ENCODE results near the gene SLC7A6OS.

DNA sequence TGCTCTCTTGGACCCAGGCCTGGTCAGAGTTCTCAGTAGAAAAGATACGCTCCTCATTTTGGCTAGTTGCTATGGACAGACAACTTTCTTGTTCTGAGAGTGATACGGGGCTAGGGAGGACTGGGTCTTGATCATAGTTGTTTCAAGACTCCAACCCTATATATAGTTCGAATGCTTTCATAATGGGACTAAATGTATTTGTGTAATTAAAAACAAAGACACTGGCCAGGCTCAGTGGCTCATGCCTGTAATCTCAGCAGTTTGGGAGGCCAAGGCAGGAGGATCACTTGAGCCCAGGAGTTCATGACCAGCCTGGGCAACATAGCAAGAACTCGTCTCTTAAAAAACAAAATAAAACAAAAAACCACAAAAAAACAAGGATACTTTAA lies 28.7 kb downstream of the SLC7A6OS start:
- TF ChIP-seq, protein P1, sequence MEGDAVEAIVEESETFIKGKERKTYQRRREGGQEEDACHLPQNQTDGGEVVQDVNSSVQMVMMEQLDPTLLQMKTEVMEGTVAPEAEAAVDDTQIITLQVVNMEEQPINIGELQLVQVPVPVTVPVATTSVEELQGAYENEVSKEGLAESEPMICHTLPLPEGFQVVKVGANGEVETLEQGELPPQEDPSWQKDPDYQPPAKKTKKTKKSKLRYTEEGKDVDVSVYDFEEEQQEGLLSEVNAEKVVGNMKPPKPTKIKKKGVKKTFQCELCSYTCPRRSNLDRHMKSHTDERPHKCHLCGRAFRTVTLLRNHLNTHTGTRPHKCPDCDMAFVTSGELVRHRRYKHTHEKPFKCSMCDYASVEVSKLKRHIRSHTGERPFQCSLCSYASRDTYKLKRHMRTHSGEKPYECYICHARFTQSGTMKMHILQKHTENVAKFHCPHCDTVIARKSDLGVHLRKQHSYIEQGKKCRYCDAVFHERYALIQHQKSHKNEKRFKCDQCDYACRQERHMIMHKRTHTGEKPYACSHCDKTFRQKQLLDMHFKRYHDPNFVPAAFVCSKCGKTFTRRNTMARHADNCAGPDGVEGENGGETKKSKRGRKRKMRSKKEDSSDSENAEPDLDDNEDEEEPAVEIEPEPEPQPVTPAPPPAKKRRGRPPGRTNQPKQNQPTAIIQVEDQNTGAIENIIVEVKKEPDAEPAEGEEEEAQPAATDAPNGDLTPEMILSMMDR (IDR thresholded peaks at IDR 0.05), result no peak
- TF ChIP-seq POLR2A (IDR thresholded peaks at IDR 0.05) (no peak), EP300 (IDR thresholded peaks at IDR 0.05) (no peak)

Measured in suprapubic skin (tissue), 3 donors.